GM12891 (cell line): ENCODE results near the gene RBP2.

Experiments
- PAX5 ChIP-seq: IDR thresholded peaks from 2 replicates; pipeline ENCODE4 v1.6.1; 2011; ENCODE audit warnings: low read length, moderate library complexity, mild to moderate bottlenecking; ENCODE audit not compliant: insufficient read depth, severe bottlenecking
- POLR2A ChIP-seq: IDR thresholded peaks from 2 replicates; pipeline ENCODE4 v1.6.1; 2011; ENCODE audit warnings: low read depth, low read length, control low read depth
- POLR2AphosphoS5 ChIP-seq: IDR thresholded peaks from 2 replicates; pipeline ENCODE4 v1.6.1; 2011; ENCODE audit warnings: low read depth, low read length, control low read depth
- SPI1 ChIP-seq: IDR thresholded peaks from 2 replicates; pipeline ENCODE4 v1.6.1; 2011; ENCODE audit warnings: low read depth, low read length, control low read depth
- TAF1 ChIP-seq: IDR thresholded peaks from 2 replicates; pipeline ENCODE4 v1.6.1; 2011; ENCODE audit warnings: low read depth, low read length, control low read depth

GRCh38 chr3:139509631-139510030 lies 33.3 kb upstream of the RBP2 start:
- TF ChIP-seq TAF1 = no peak
- TF ChIP-seq POLR2AphosphoS5 = no peak
- no peak for TF ChIP-seq POLR2A
- no peak for TF ChIP-seq SPI1
- no peak for TF ChIP-seq PAX5
